A549 (cell line): ENCODE results near the gene GAB1. TPM values are rescaled to one million over a fixed set of nuclear protein-coding genes. Genes with fewer than 3 reads are reported as not detected.

Experiments
- ATAC-seq, 2 experiments: fragments of 200-7000 bp in 1 of 2; fragments of >200 bp in 1 of 2; cut with Nextera tagmentation in 1 of 2; cut with Tn5 transposase in 1 of 2; 3 replicates each; pipeline versions ENCODE4 v1.8.0 to v1.9.1; 2018 to 2020; ENCODE audit warnings: mild to moderate bottlenecking in 1 of 2, moderate library complexity in 1 of 2
- CTCF ChIA-PET: fragments of 300-600 bp; sonication (Branson Sonifier 250); formaldehyde crosslinking; extraction: SDS; loops from one replicate; lab custom pipeline; 2021; ENCODE audit warnings: antibody characterized with exemption, inconsistent platforms; lab: Yijun Ruan, JAX
- POLR2A ChIA-PET: fragments of 350-600 bp; formaldehyde crosslinking; extraction: SDS; loops from one replicate; lab custom pipeline; 2021; ENCODE audit warnings: antibody characterized with exemption, inconsistent platforms; lab: Yijun Ruan, JAX
- DNase-seq, 2 experiments: peaks; one replicate each; pipeline versions ENCODE4 v3.0.0 to v3.0.0-alpha.2; 2011 to 2016; ENCODE audit warnings: low read depth in 1 of 2, low spot score in 1 of 2
- FAIRE-seq: peaks from 2 replicates; lab custom pipeline; 2011; peaks lifted over from hg19 to GRCh38; lab: Jason Lieb, UNC
- H3K27ac ChIP-seq, 2 experiments: fragments of >200 bp; sonication (Bioruptor Twin); formaldehyde crosslinking; 3 replicates each; pipeline ENCODE4 v1.5.1; 2016 to 2017
- H3K4me1 ChIP-seq: fragments of >200 bp; sonication (Bioruptor Twin); formaldehyde crosslinking; 3 replicates; pipeline ENCODE4 v1.6.1; 2016
- H3K4me2 ChIP-seq: fragments of >200 bp; sonication (Bioruptor Twin); formaldehyde crosslinking; 3 replicates; pipeline ENCODE4 v1.6.1; 2016
- H3K4me3 ChIP-seq: fragments of >200 bp; sonication (Bioruptor Twin); formaldehyde crosslinking; 3 replicates; pipeline ENCODE4 v1.5.1; 2016
- H3K9me3 ChIP-seq: fragments of >200 bp; sonication (Bioruptor Twin); formaldehyde crosslinking; 3 replicates; pipeline ENCODE4 v1.6.1; 2016
- CBX2 ChIP-seq: fragments of 200-600 bp; sonication (generic); IDR thresholded peaks from 2 replicates; pipeline ENCODE4 v1.6.1; 2016; ENCODE audit warnings: low read depth, mild to moderate bottlenecking, borderline replicate concordance
- CBX8 ChIP-seq: fragments of 200-600 bp; sonication (generic); IDR thresholded peaks from 2 replicates; pipeline ENCODE4 v1.6.1; 2016
- CEBPB ChIP-seq, 2 experiments: fragments of >200 bp in 1 of 2; sonication (Bioruptor Twin) in 1 of 2; formaldehyde crosslinking in 1 of 2; IDR thresholded peaks; 2 replicates each; pipeline ENCODE4 v1.6.1; 2012 to 2016
- CHD2 ChIP-seq: fragments of 150-350 bp; IDR thresholded peaks from 2 replicates; pipeline ENCODE4 v1.6.1; 2014; ENCODE audit warnings: low read length; ENCODE audit not compliant: partially characterized antibody
- EHMT2 ChIP-seq: fragments of 200-600 bp; sonication (generic); IDR thresholded peaks from 2 replicates; pipeline ENCODE4 v1.6.1; 2016; ENCODE audit warnings: antibody characterized with exemption, low read depth, mild to moderate bottlenecking, moderate library complexity
- ELK1 ChIP-seq: fragments of 150-350 bp; IDR thresholded peaks from 2 replicates; pipeline ENCODE4 v1.6.1; 2014; ENCODE audit warnings: low read depth, mild to moderate bottlenecking, low read length
- EP300 ChIP-seq, 2 experiments: fragments of >200 bp; sonication (Bioruptor Twin); formaldehyde crosslinking; IDR thresholded peaks; 2 replicates in 1 of 2; 3 replicates in 1 of 2; pipeline ENCODE4 v1.6.1; 2016 to 2017
- FOSL2 ChIP-seq, 2 experiments: fragments of 450-650 bp in 1 of 2; fragments of >200 bp in 1 of 2; sonication (Bioruptor Twin) in 1 of 2; formaldehyde crosslinking; IDR thresholded peaks; 2 replicates each; pipeline versions ENCODE4 v1.5.0 to v1.6.1; 2016 to 2020; ENCODE audit warnings: mild to moderate bottlenecking in 1 of 2, moderate library complexity in 1 of 2
- FOXS1 ChIP-seq: fragments of 250-450 bp; sonication (Bioruptor Pico); IDR thresholded peaks from 2 replicates; pipeline ENCODE4 v1.5.0; 2020; ENCODE audit warnings: mild to moderate bottlenecking, moderate library complexity
- GATA3 ChIP-seq: IDR thresholded peaks from 2 replicates; pipeline ENCODE4 v1.6.1; 2012; ENCODE audit warnings: borderline replicate concordance
- HDAC2 ChIP-seq: fragments of 200-600 bp; sonication (generic); IDR thresholded peaks from 2 replicates; pipeline ENCODE4 v1.6.1; 2016
- HEYL ChIP-seq: fragments of 250-450 bp; sonication (Bioruptor Pico); IDR thresholded peaks from 2 replicates; pipeline ENCODE4 v1.8.0; 2021; ENCODE audit warnings: mild to moderate bottlenecking, moderate library complexity
- HMGXB4 ChIP-seq: fragments of 250-450 bp; sonication (Bioruptor Pico); IDR thresholded peaks from 2 replicates; pipeline ENCODE4 v1.5.0; 2021; ENCODE audit warnings: mild to moderate bottlenecking, moderate library complexity, borderline replicate concordance
- HOXB13 ChIP-seq: fragments of 250-450 bp; sonication (Bioruptor Pico); IDR thresholded peaks from 2 replicates; pipeline ENCODE4 v1.5.0; 2020; ENCODE audit warnings: low read depth, mild to moderate bottlenecking, moderate library complexity
- KDM5A ChIP-seq: fragments of 200-600 bp; sonication (generic); IDR thresholded peaks from 2 replicates; pipeline ENCODE4 v1.6.1; 2016; ENCODE audit warnings: antibody characterized with exemption, mild to moderate bottlenecking
- NPAS2 ChIP-seq: fragments of 250-450 bp; sonication (Bioruptor Pico); IDR thresholded peaks from 2 replicates; pipeline ENCODE4 v1.8.0; 2022; ENCODE audit warnings: mild to moderate bottlenecking, moderate library complexity, borderline replicate concordance
- PHF8 ChIP-seq: fragments of 200-600 bp; sonication (generic); IDR thresholded peaks from 2 replicates; pipeline ENCODE4 v1.6.1; 2016; ENCODE audit warnings: low read depth, mild to moderate bottlenecking, antibody characterized with exemption, moderate library complexity, borderline replicate concordance
- POLR2AphosphoS2 ChIP-seq: conservative IDR thresholded peaks from 2 replicates; pipeline ENCODE4 v1.6.1; 2012; ENCODE audit warnings: low read length, improper control_type of control experiment, inconsistent platforms
- RNF2 ChIP-seq: fragments of 200-600 bp; sonication (generic); IDR thresholded peaks from 2 replicates; pipeline ENCODE4 v1.6.1; 2016; ENCODE audit warnings: low read depth, mild to moderate bottlenecking, antibody characterized with exemption, moderate library complexity, borderline replicate concordance
- SREBF2 ChIP-seq: fragments of 450-650 bp; IDR thresholded peaks from 2 replicates; pipeline ENCODE4 v1.6.1; 2014; ENCODE audit warnings: mild to moderate bottlenecking, moderate library complexity
- ZNF302 ChIP-seq: fragments of 250-450 bp; sonication (Bioruptor Pico); IDR thresholded peaks from 2 replicates; pipeline ENCODE4 v1.9.0; 2021; ENCODE audit warnings: inconsistent platforms, mild to moderate bottlenecking, moderate library complexity
- WGBS: methylation state at CpG from one replicate; pipeline ENCODE4 v1.1.6; 2017; ENCODE audit errors: missing lambda C conversion rate; 5-methylcytosine and 5-hydroxymethylcytosine counted together
- polyA plus RNA-seq, 4 experiments: library from polyadenylated mRNA; depleted of rRNA in 3 of 4; stranded (reverse); fragments of >200 nt; fragmentation: RNase III in 1 of 4; extraction: RNeasy Plus Mini Kit Qiagen cat#74134 plus additional on column Dnase treatment in 1 of 4; gene quantifications; 2 replicates in 3 of 4; 3 replicates in 1 of 4; pipeline ENCODE4 v1.2.3, GENCODE V29; 2011 to 2017
- TF ChIP-seq, protein P1 (sequence below): fragments of 200-600 bp; sonication (generic); IDR thresholded peaks from 2 replicates; pipeline ENCODE4 v1.6.1; 2016; ENCODE audit warnings: antibody characterized with exemption, mild to moderate bottlenecking, moderate library complexity
- TF ChIP-seq, protein P2 (sequence below): IDR thresholded peaks from 2 replicates; pipeline ENCODE4 v1.6.1; 2012

The GAB1 gene
- polyA plus RNA-seq, 2 of the 4 experiments (the other 2 are of a cell fraction) = 2.3 to 3.6 TPM

GRCh38 chr4:143372093-143372915 lies 35.6 kb downstream of the GAB1 start:
- FAIRE-seq (no peak), DNase-seq (no peak), ATAC-seq (no peak)
- H3K27ac ChIP-seq = no peak overlapping the region
- POLR2A ChIA-PET = no interaction called here
- no peaks in the 10 kb centered on the region for H3K9me3 ChIP-seq
- WGBS = 88% methylated on average over 1 of the region's 1 CpG
- H3K4me2 ChIP-seq = no peak overlapping the region
- H3K4me1 ChIP-seq = no peaks in the 10 kb centered on the region
- CTCF ChIA-PET = no interaction called here
- H3K4me3 ChIP-seq = no peak overlapping the region
- TF ChIP-seq EP300 (IDR thresholded peaks at IDR 0.05) (no peak), HDAC2 (no peak), CHD2 (no peak), NPAS2 (no peak), POLR2AphosphoS2 (no peak), EHMT2 (no peak)
- TF ChIP-seq, all 56 proteins: peak for 0

- Histone ChIP-seq H3K27ac (no peak overlapping the region), H3K4me2 (no peak overlapping the region), H3K4me1 (no peaks in the 10 kb centered on the region), H3K9me3 (no peaks in the 10 kb centered on the region), H3K4me3 (no peak overlapping the region)
- CTCF ChIA-PET = no interaction called here
- no peak for ATAC-seq
- 69% methylated on average over 3 of the region's 3 CpGs for WGBS
- POLR2A ChIA-PET = no interaction called here
- no peak for FAIRE-seq
- no peak for DNase-seq
- TF ChIP-seq PHF8 (no peak), KDM5A (no peak), ZNF302 (no peak), HEYL (CRISPR knock-in tag) (no peak)
- TF ChIP-seq, protein P1, sequence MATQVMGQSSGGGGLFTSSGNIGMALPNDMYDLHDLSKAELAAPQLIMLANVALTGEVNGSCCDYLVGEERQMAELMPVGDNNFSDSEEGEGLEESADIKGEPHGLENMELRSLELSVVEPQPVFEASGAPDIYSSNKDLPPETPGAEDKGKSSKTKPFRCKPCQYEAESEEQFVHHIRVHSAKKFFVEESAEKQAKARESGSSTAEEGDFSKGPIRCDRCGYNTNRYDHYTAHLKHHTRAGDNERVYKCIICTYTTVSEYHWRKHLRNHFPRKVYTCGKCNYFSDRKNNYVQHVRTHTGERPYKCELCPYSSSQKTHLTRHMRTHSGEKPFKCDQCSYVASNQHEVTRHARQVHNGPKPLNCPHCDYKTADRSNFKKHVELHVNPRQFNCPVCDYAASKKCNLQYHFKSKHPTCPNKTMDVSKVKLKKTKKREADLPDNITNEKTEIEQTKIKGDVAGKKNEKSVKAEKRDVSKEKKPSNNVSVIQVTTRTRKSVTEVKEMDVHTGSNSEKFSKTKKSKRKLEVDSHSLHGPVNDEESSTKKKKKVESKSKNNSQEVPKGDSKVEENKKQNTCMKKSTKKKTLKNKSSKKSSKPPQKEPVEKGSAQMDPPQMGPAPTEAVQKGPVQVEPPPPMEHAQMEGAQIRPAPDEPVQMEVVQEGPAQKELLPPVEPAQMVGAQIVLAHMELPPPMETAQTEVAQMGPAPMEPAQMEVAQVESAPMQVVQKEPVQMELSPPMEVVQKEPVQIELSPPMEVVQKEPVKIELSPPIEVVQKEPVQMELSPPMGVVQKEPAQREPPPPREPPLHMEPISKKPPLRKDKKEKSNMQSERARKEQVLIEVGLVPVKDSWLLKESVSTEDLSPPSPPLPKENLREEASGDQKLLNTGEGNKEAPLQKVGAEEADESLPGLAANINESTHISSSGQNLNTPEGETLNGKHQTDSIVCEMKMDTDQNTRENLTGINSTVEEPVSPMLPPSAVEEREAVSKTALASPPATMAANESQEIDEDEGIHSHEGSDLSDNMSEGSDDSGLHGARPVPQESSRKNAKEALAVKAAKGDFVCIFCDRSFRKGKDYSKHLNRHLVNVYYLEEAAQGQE = no peak
- TF ChIP-seq, all 56 proteins: peak for 0
Observed at GRCh38 chr4:143374255-143374654, 37.6 kb downstream of the GAB1 start.

GRCh38 chr4:143374771-143375170 lies 38.1 kb downstream of the GAB1 start:
- no peak for ATAC-seq
- no peak overlapping the region for H3K27ac ChIP-seq
- no peaks in the 10 kb centered on the region for H3K4me1 ChIP-seq
- ChIA-PET POLR2A (no interaction called here), CTCF (no interaction called here)
- H3K9me3 ChIP-seq = no peaks in the 10 kb centered on the region
- WGBS = 73% methylated on average over 5 of the region's 6 CpGs
- TF ChIP-seq ELK1 (no peak), EP300 (IDR thresholded peaks at IDR 0.05) (no peak), CEBPB (IDR thresholded peaks at IDR 0.05) (no peak), CBX8 (no peak), RNF2 (no peak), FOXS1 (CRISPR knock-in tag) (no peak), HMGXB4 (no peak), GATA3 (no peak), FOSL2 (IDR thresholded peaks at IDR 0.05) (no peak), FOSL2 (CRISPR knock-in tag; IDR thresholded peaks at IDR 0.05) (no peak), HOXB13 (CRISPR knock-in tag) (no peak), HEYL (CRISPR knock-in tag) (no peak), CBX2 (no peak), SREBF2 (no peak)
- TF ChIP-seq, protein P2, sequence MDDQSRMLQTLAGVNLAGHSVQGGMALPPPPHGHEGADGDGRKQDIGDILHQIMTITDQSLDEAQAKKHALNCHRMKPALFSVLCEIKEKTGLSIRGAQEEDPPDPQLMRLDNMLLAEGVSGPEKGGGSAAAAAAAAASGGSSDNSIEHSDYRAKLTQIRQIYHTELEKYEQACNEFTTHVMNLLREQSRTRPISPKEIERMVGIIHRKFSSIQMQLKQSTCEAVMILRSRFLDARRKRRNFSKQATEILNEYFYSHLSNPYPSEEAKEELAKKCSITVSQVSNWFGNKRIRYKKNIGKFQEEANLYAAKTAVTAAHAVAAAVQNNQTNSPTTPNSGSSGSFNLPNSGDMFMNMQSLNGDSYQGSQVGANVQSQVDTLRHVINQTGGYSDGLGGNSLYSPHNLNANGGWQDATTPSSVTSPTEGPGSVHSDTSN = no peak
- TF ChIP-seq, all 56 proteins: peak for 0
- FAIRE-seq (no peak), DNase-seq (no peak)
- H3K4me2 ChIP-seq = no peak overlapping the region
- H3K4me3 ChIP-seq = no peak overlapping the region
